OCI-LY3 (cell line): ENCODE data around the gene MDM1.

Experiments used
- H2AFZ ChIP-seq: fragments of 200-600, 300-600 bp; shearing (Covaris generic); 2 replicates; pipeline ENCODE4 v1.6.0; 2014; ENCODE audit warnings: antibody characterized with exemption, low read depth, low read length
- H3K27ac ChIP-seq: fragments of 200-600, 300-600 bp; sonication (generic); 2 replicates; pipeline ENCODE4 v1.5.1; 2014; ENCODE audit warnings: mild to moderate bottlenecking, low read length, moderate library complexity, mixed read lengths
- H3K27me3 ChIP-seq: fragments of 200-600, 300-600 bp; sonication (generic); 2 replicates; pipeline ENCODE4 v1.6.1; 2014; ENCODE audit warnings: low read depth, low read length, mixed read lengths
- H3K36me3 ChIP-seq: fragments of 200-600, 300-600 bp; sonication (generic); replicated peaks from 2 replicates; pipeline ENCODE3; 2014; ENCODE audit warnings: low read depth, low read length, mixed read lengths
- H3K4me1 ChIP-seq: fragments of 300-600, 200-600 bp; sonication (generic); 2 replicates; pipeline ENCODE4 v1.6.1; 2014; ENCODE audit warnings: low read length, mixed read lengths
- H3K4me2 ChIP-seq: fragments of 200-600, 300-600 bp; sonication (generic); 2 replicates; pipeline ENCODE4 v1.6.1; 2014; ENCODE audit warnings: low read length, mixed read lengths
- H3K4me3 ChIP-seq: fragments of 300-600, 200-600 bp; sonication (generic); 2 replicates; pipeline ENCODE4 v1.5.1; 2014; ENCODE audit warnings: antibody characterized with exemption, mild to moderate bottlenecking, low read length, moderate library complexity
- H3K79me2 ChIP-seq: fragments of 300-600, 200-600 bp; shearing (Covaris generic); 2 replicates; pipeline ENCODE4 v1.6.1; 2014; ENCODE audit warnings: mild to moderate bottlenecking, low read length, mixed read lengths
- H3K9ac ChIP-seq: fragments of 300-600, 200-600 bp; shearing (Covaris generic); 2 replicates; pipeline ENCODE4 v1.6.0; 2014; ENCODE audit warnings: mild to moderate bottlenecking, low read length, moderate library complexity
- H3K9me3 ChIP-seq: fragments of 200-600, 300-600 bp; shearing (Covaris generic); 2 replicates; pipeline ENCODE4 v1.6.1; 2014; ENCODE audit warnings: low read length, mixed read lengths; ENCODE audit not compliant: insufficient read depth
- H4K20me1 ChIP-seq: fragments of 200-600, 300-600 bp; sonication (generic); 2 replicates; pipeline ENCODE4 v1.6.1; 2016; ENCODE audit warnings: low read length, mixed read lengths; ENCODE audit not compliant: insufficient read depth
- CTCF ChIP-seq: fragments of 200-600, 300-600 bp; sonication (generic); IDR thresholded peaks from 2 replicates; pipeline ENCODE4 v1.5.1; 2014; ENCODE audit warnings: antibody characterized with exemption, low read length, low read depth
- EZH2phosphoT487 ChIP-seq: fragments of 200-600 bp; shearing (Covaris generic); IDR thresholded peaks from 2 replicates; pipeline ENCODE4 v1.6.1; 2018; ENCODE audit warnings: antibody characterized with exemption, mixed run types, low read depth

MDM1 gene

GRCh38 chr12:68356986-68357385 is 24.8 kb upstream of the MDM1 start:
- H3K36me3 ChIP-seq = no peaks in the 10 kb centered on the region
- peaks cover 14% of the 10 kb centered on the region for H3K4me1 ChIP-seq
- H3K4me2 ChIP-seq = no peak overlapping the region
- no peak for TF ChIP-seq EZH2phosphoT487
- no peak for TF ChIP-seq CTCF
- H2AFZ ChIP-seq = no peak overlapping the region
- no peak overlapping the region for H3K27ac ChIP-seq
- no peak overlapping the region for H3K4me3 ChIP-seq
- H4K20me1 ChIP-seq = no peaks in the 10 kb centered on the region
- H3K9ac ChIP-seq = no peak overlapping the region
- H3K9me3 ChIP-seq = no peaks in the 10 kb centered on the region
- H3K27me3 ChIP-seq = no peaks in the 10 kb centered on the region
- no peaks in the 10 kb centered on the region for H3K79me2 ChIP-seq

- H3K79me2 ChIP-seq = no peaks in the 10 kb centered on the region
- no peak overlapping the region for H3K4me2 ChIP-seq
- H3K9me3 ChIP-seq = no peaks in the 10 kb centered on the region
- H3K27me3 ChIP-seq = no peaks in the 10 kb centered on the region
- no peaks in the 10 kb centered on the region for H4K20me1 ChIP-seq
- TF ChIP-seq EZH2phosphoT487 (no peak), CTCF (no peak)
- H2AFZ ChIP-seq = no peak overlapping the region
- H3K27ac ChIP-seq = no peak overlapping the region
- H3K9ac ChIP-seq = no peak overlapping the region
- H3K4me1 ChIP-seq = peaks cover 14% of the 10 kb centered on the region
- H3K4me3 ChIP-seq = no peak overlapping the region
- no peaks in the 10 kb centered on the region for H3K36me3 ChIP-seq
Measured at GRCh38 chr12:68356060-68356695, 24.0 kb upstream of the MDM1 start.

GRCh38 chr12:68354977-68355541 is 22.9 kb upstream of the MDM1 start:
- Histone ChIP-seq H3K36me3 (no peaks in the 10 kb centered on the region), H3K27me3 (peaks cover 6% of the 10 kb centered on the region; the same call in 1 of the 2 replicates), H3K79me2 (no peaks in the 10 kb centered on the region), H3K4me2 (no peak overlapping the region), H3K9me3 (no peaks in the 10 kb centered on the region), H4K20me1 (no peaks in the 10 kb centered on the region), H3K9ac (no peak overlapping the region), H3K4me3 (no peak overlapping the region), H3K27ac (no peak overlapping the region), H3K4me1 (peaks cover 14% of the 10 kb centered on the region), H2AFZ (no peak overlapping the region)
- no peak for TF ChIP-seq EZH2phosphoT487
- TF ChIP-seq CTCF = no peak

GRCh38 chr12:68352067-68352466 is 19.9 kb upstream of the MDM1 start:
- TF ChIP-seq CTCF = no peak
- TF ChIP-seq EZH2phosphoT487 = no peak
- Histone ChIP-seq H3K4me2 (no peak overlapping the region), H3K4me1 (no peaks in the 10 kb centered on the region), H2AFZ (no peak overlapping the region), H3K9ac (no peak overlapping the region), H3K79me2 (no peaks in the 10 kb centered on the region), H3K4me3 (no peak overlapping the region), H3K36me3 (no peaks in the 10 kb centered on the region), H3K27ac (no peak overlapping the region), H3K27me3 (peaks cover 28% of the 10 kb centered on the region), H3K9me3 (no peaks in the 10 kb centered on the region), H4K20me1 (no peaks in the 10 kb centered on the region)
